HCT116 (cell line): ENCODE measurements around the gene GPR151. TPM values are rescaled to one million over a fixed set of nuclear protein-coding genes. Genes with fewer than 3 reads are reported as not detected.

Experiments
- ATAC-seq: fragments of 200-7000 bp; cut with Tn5 transposase; 2 replicates; pipeline ENCODE4 v1.9.1; 2020; ENCODE audit warnings: mild to moderate bottlenecking, moderate library complexity
- BruUV-seq: library from RNA; stranded (reverse); fragments of 400-500 nt; replicated peaks from 2 replicates; lab custom pipeline; 2021; lab: Mats Ljungman, UMichigan
- CTCF ChIA-PET: fragments of 300-600 bp; sonication (Branson Sonifier 250); formaldehyde crosslinking; loops from one replicate; lab custom pipeline; 2021; ENCODE audit warnings: antibody characterized with exemption; lab: Charles Lee
- POLR2A ChIA-PET: fragments of 300-600, 350-600 bp; sonication (Branson Sonifier 250); formaldehyde crosslinking; loops from one replicate; lab custom pipeline; 2021; ENCODE audit warnings: antibody characterized with exemption; lab: Charles Lee
- RAD21 ChIA-PET, 2 experiments: fragments of 300-600 bp; sonication (Branson Sonifier 250); formaldehyde crosslinking; loops; one replicate each; lab custom pipeline; 2023; ENCODE audit warnings: low total read pairs in 2 of 2; ENCODE audit not compliant: uncharacterized antibody in 2 of 2, unreplicated experiment in 2 of 2, low non-redundant PET in 1 of 2; lab: Charles Lee
- DNase-seq: peaks from one replicate; pipeline ENCODE4 v3.0.0-alpha.2; 2010; ENCODE audit warnings: low read depth, low spot score
- H2AFZ ChIP-seq: fragments of 200-600 bp; shearing (Covaris generic), sonication (generic); 2 replicates; pipeline ENCODE4 v1.6.1; 2017; ENCODE audit warnings: low read depth, mixed run types, mixed read lengths, antibody characterized with exemption, low read length; ENCODE audit not compliant: poor library complexity, severe bottlenecking
- H3K27ac ChIP-seq: 2 replicates; pipeline ENCODE4 v1.5.1; 2012; ENCODE audit warnings: low read depth, low read length
- H3K27me3 ChIP-seq: fragments of 200-600 bp; sonication (generic); 2 replicates; pipeline ENCODE4 v1.6.1; 2016; ENCODE audit warnings: mixed run types, low read length, mixed read lengths; ENCODE audit not compliant: insufficient read depth
- H3K36me3 ChIP-seq, 2 experiments: fragments of 200-500 bp in 1 of 2; fragments of 200-600 bp in 1 of 2; sonication (Bioruptor generic) in 1 of 2; sonication (generic) in 1 of 2; 2 replicates each; pipeline versions ENCODE4 v1.5.1 to v1.6.1; 2014 to 2016; ENCODE audit warnings: low read length in 2 of 2, inconsistent platforms in 1 of 2, mixed read lengths in 1 of 2, mixed run types in 1 of 2; ENCODE audit not compliant: insufficient read depth in 2 of 2, control insufficient read depth in 1 of 2
- H3K4me1 ChIP-seq, 2 experiments: fragments of 200-600 bp in 1 of 2; sonication (generic) in 1 of 2; 2 replicates each; pipeline versions ENCODE4 v1.5.1 to v1.6.1; 2012 to 2017; ENCODE audit warnings: low read length in 2 of 2, inconsistent platforms in 1 of 2, mild to moderate bottlenecking in 1 of 2, mixed read lengths in 1 of 2, mixed run types in 1 of 2, moderate library complexity in 1 of 2; ENCODE audit not compliant: insufficient read depth in 2 of 2, control insufficient read depth in 1 of 2
- H3K4me2 ChIP-seq: fragments of 200-600 bp; sonication (generic); 2 replicates; pipeline ENCODE4 v1.6.1; 2017; ENCODE audit warnings: mixed run types, low read length, mixed read lengths
- H3K4me3 ChIP-seq, 2 experiments: fragments of 200-600 bp in 1 of 2; sonication (generic) in 1 of 2; replicated peaks in 1 of 2; 2 replicates each; pipeline ENCODE4 v1.5.1; 2011 to 2016; ENCODE audit warnings: low read length in 2 of 2, control low read depth in 1 of 2, low read depth in 1 of 2, mild to moderate bottlenecking in 1 of 2, mixed read lengths in 1 of 2, mixed run types in 1 of 2
- H3K79me2 ChIP-seq: fragments of 200-600 bp; sonication (generic); 2 replicates; pipeline ENCODE4 v1.6.1; 2017; ENCODE audit warnings: mild to moderate bottlenecking, mixed run types, low read length, moderate library complexity, mixed read lengths; ENCODE audit not compliant: insufficient read depth
- H3K9ac ChIP-seq: fragments of 200-600 bp; sonication (generic); 2 replicates; pipeline ENCODE4 v1.6.1; 2016; ENCODE audit warnings: low read length, mixed read lengths
- H3K9me2 ChIP-seq: fragments of 200-600 bp; sonication (generic), shearing (Covaris generic); 2 replicates; pipeline ENCODE4 v1.6.1; 2017; ENCODE audit warnings: mixed run types, mild to moderate bottlenecking, moderate library complexity; ENCODE audit not compliant: insufficient read depth
- H3K9me3 ChIP-seq, 2 experiments: fragments of 200-500 bp in 1 of 2; fragments of 200-600 bp in 1 of 2; sonication (Bioruptor generic) in 1 of 2; sonication (generic) in 1 of 2; 2 replicates each; pipeline ENCODE4 v1.6.1; 2014 to 2017; ENCODE audit warnings: low read length in 2 of 2, mixed read lengths in 2 of 2, inconsistent platforms in 1 of 2, low read depth in 1 of 2, mild to moderate bottlenecking in 1 of 2, mixed run types in 1 of 2, moderate library complexity in 1 of 2; ENCODE audit not compliant: control insufficient read depth in 1 of 2, insufficient read depth in 1 of 2
- H4K20me1 ChIP-seq: fragments of 200-600 bp; sonication (generic), shearing (Covaris generic); 2 replicates; pipeline ENCODE4 v1.6.1; 2017; ENCODE audit warnings: mixed run types, mild to moderate bottlenecking, moderate library complexity; ENCODE audit not compliant: insufficient read depth
- EGR1 ChIP-seq: IDR thresholded peaks from 2 replicates; pipeline ENCODE4 v1.6.1; 2012; ENCODE audit warnings: low read depth
- ELF1 ChIP-seq: IDR thresholded peaks from 2 replicates; pipeline ENCODE4 v1.6.1; 2012; ENCODE audit warnings: low read depth, borderline replicate concordance
- EZH2 ChIP-seq: fragments of 200-600 bp; sonication (generic); IDR thresholded peaks from 2 replicates; pipeline ENCODE4 v1.6.1; 2017; ENCODE audit warnings: antibody characterized with exemption, mixed run types
- FOSL1 ChIP-seq: IDR thresholded peaks from 2 replicates; pipeline ENCODE4 v1.6.1; 2012; ENCODE audit warnings: low read depth
- JUND ChIP-seq: IDR thresholded peaks from 2 replicates; pipeline ENCODE4 v1.6.1; 2012
- REST ChIP-seq: IDR thresholded peaks from 2 replicates; pipeline ENCODE4 v1.6.1; 2012; ENCODE audit warnings: low read depth
- SRF ChIP-seq: IDR thresholded peaks from 2 replicates; pipeline ENCODE4 v1.6.1; 2012; ENCODE audit warnings: low read depth
- TCF7L2 ChIP-seq: IDR thresholded peaks from 2 replicates; pipeline ENCODE4 v1.7.0; 2011; ENCODE audit warnings: borderline replicate concordance, inconsistent platforms; ENCODE audit not compliant: insufficient read depth, insufficient read length; ENCODE audit errors: extremely low read depth
- ZFX ChIP-seq: fragments of 450-650 bp; IDR thresholded peaks from 2 replicates; pipeline ENCODE4 v1.6.1; 2017
- intact Hi-C: fragments of 100-400 bp; cut with micrococcal nuclease; formaldehyde crosslinking; loops from 2 replicates; pipeline ENCODE4 v1.10.0; 2022
- total RNA-seq: library from RNA; stranded (reverse); gene quantifications from one replicate; pipeline ENCODE4 v1.2.1, GENCODE V29; 2021; ENCODE audit not compliant: unreplicated experiment
- TF ChIP-seq, protein P1 (sequence below): IDR thresholded peaks from 2 replicates; pipeline ENCODE4 v1.6.1; 2012

The GPR151 gene
- total RNA-seq, 1 experiment from 2014 or later: not detected

DNA sequence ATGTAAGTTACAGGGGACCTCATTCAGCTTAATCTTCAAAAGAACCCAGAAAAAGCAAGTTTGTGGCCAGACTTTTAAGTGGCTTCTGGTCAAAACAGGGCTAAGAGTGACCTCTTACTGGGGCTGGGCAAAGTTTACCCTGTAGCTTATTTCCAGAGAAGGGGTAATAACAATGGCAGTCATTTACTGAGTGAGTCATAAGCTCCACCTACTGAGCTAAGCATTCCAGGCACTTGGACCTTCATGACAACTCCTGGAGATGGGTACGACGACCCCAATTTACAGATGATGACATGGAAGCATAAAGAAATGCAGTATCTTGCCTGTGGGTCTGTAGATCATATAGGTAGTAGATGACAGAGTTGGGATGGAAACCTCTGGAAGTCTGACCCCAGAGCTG is 4.7 kb upstream of the GPR151 start:
- intact Hi-C loops: no loop called here
- RAD21 ChIA-PET: no interaction called here
- BruUV-seq: no TSS peak
- TF ChIP-seq JUND (no peak), SRF (no peak), ELF1 (no peak), FOSL1 (no peak), TCF7L2 (no peak), ZFX (no peak), EGR1 (no peak)
- H3K4me1 ChIP-seq: peaks cover 0 to 6% of the 10 kb centered on the region in 2 experiments; a peak in 1 of 4 replicates
- ATAC-seq: peak; percentile 51
- no peaks in the 10 kb centered on the region for H3K36me3 ChIP-seq
- CTCF ChIA-PET: interaction anchor here (1.0 to 1.9 kb wide), 3 partner anchors 13 to 668 kb away, joined by 3 to 15 read pairs (median 3); partner anchors contain the start of gene TCERG1
- no peaks in the 10 kb centered on the region for H3K9me2 ChIP-seq
- no peak overlapping the region for H3K27ac ChIP-seq
- H3K9me3 ChIP-seq: no peaks in the 10 kb centered on the region
- no peaks in the 10 kb centered on the region; the same call in 1 of the 2 replicates for H3K27me3 ChIP-seq
- H3K9ac ChIP-seq: no peak overlapping the region
- no peak overlapping the region for H2AFZ ChIP-seq
- no peaks in the 10 kb centered on the region for H4K20me1 ChIP-seq
- no peak overlapping the region for H3K4me3 ChIP-seq
- no peaks in the 10 kb centered on the region for H3K79me2 ChIP-seq
- DNase-seq: peak; percentile 2
- POLR2A ChIA-PET: interaction anchor here (0.6 kb wide), 1 partner anchor 844 kb away, joined by 3 read pairs; no protein-coding TSS in a partner anchor
- no peak overlapping the region for H3K4me2 ChIP-seq

- Histone ChIP-seq H3K9me2 (no peaks in the 10 kb centered on the region), H3K4me1 (peaks cover 0 to 6% of the 10 kb centered on the region in 2 experiments; a peak in 1 of 4 replicates), H3K79me2 (no peaks in the 10 kb centered on the region), H3K9ac (no peak overlapping the region), H4K20me1 (no peaks in the 10 kb centered on the region), H3K9me3 (no peaks in the 10 kb centered on the region), H3K27me3 (no peaks in the 10 kb centered on the region; the same call in 1 of the 2 replicates), H3K4me2 (no peak overlapping the region), H2AFZ (no peak overlapping the region), H3K36me3 (no peaks in the 10 kb centered on the region), H3K27ac (no peak overlapping the region), H3K4me3 (no peak overlapping the region)
- no peak for ATAC-seq
- intact Hi-C loops: no loop called here
- BruUV-seq: no TSS peak
- DNase-seq: no peak
- ChIA-PET POLR2A (no interaction called here), CTCF (interaction anchor here (1.0 kb wide), 2 partner anchors 51 to 669 kb away, joined by 3 read pairs; no protein-coding TSS in a partner anchor), RAD21 (no interaction called here)
- TF ChIP-seq EZH2: no peak
- TF ChIP-seq, protein P1, sequence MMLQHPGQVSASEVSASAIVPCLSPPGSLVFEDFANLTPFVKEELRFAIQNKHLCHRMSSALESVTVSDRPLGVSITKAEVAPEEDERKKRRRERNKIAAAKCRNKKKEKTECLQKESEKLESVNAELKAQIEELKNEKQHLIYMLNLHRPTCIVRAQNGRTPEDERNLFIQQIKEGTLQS: no peak
- no peak for TF ChIP-seq REST
Measured at GRCh38 chr5:146519554-146519953, 3.6 kb upstream of the GPR151 start.
